Choroid plexus epithelial cell (primary cell): ENCODE measurements around the gene BLVRB.
A peak's percentile ranks its signal among the peaks of the same experiment; 100 is the strongest.

Experiments
- DNase-seq: peaks from one replicate; pipeline ENCODE4 v3.0.0-alpha.2; 2010; ENCODE audit warnings: low read depth
- H3K4me3 ChIP-seq: 2 replicates; pipeline ENCODE4 v1.5.1; 2011; ENCODE audit warnings: low read depth, mild to moderate bottlenecking, control low read depth, low read length, moderate library complexity
- TF ChIP-seq, protein P1 (sequence below): conservative IDR thresholded peaks from 2 replicates; pipeline ENCODE4 v1.5.1; 2011; ENCODE audit warnings: low read depth, mild to moderate bottlenecking, control low read depth, inconsistent platforms, low read length, moderate library complexity

Gene BLVRB

DNA sequence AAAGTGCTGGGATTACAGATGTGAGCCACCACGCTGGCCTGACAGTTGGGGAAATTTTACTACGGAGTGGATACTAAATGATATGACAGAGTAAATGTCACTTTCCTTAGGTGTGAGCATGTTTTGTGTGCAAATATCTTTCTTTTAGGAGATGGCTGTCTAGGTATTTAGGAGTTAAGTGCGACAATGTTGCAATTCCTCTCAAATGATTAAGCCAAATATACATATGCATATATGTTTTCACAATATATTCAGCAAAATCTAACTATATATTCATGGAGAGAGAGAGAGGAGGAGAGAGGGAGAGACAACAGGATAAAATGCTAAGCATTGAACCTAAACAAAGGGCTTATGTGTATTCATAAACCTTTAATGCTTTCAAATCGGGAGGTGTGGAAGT is 16.0 kb downstream of the BLVRB start:
- TF ChIP-seq, protein P1, sequence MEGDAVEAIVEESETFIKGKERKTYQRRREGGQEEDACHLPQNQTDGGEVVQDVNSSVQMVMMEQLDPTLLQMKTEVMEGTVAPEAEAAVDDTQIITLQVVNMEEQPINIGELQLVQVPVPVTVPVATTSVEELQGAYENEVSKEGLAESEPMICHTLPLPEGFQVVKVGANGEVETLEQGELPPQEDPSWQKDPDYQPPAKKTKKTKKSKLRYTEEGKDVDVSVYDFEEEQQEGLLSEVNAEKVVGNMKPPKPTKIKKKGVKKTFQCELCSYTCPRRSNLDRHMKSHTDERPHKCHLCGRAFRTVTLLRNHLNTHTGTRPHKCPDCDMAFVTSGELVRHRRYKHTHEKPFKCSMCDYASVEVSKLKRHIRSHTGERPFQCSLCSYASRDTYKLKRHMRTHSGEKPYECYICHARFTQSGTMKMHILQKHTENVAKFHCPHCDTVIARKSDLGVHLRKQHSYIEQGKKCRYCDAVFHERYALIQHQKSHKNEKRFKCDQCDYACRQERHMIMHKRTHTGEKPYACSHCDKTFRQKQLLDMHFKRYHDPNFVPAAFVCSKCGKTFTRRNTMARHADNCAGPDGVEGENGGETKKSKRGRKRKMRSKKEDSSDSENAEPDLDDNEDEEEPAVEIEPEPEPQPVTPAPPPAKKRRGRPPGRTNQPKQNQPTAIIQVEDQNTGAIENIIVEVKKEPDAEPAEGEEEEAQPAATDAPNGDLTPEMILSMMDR: no peak
- H3K4me3 ChIP-seq: no peak overlapping the region
- DNase-seq: no peak

DNA sequence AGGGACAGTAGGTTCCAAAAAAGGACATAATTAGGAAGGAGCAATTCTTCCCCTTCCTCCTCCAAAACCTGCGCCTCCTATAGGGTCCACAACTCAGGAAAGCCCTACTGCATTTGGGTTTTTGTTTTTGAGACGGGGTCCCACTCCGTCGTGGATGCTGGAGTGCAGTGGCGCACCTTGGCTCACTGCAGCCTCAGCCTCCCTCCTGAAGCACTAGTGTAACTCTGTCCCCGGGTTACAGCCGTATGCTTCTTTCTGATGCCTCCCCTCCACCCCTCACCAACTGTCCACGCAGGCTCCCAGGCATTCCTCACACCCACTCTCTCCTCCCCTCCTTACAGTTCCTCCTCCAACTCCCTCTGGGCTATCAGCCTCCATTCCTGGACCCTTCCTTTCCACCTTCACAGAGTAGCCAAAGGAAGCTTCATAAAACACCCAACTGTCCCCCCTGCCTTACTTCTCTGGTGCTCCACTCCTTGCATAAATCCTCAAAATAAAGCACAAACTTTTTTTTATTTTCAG is 19.2 kb downstream of the BLVRB start:
- no peak overlapping the region for H3K4me3 ChIP-seq
- TF ChIP-seq, protein P1: no peak
- DNase-seq: no peak

GRCh38 chr19:40445780-40446262 is 19.7 kb downstream of the BLVRB start:
- TF ChIP-seq, protein P1: no peak
- no peak overlapping the region for H3K4me3 ChIP-seq
- peak; percentile 24 for DNase-seq

DNA sequence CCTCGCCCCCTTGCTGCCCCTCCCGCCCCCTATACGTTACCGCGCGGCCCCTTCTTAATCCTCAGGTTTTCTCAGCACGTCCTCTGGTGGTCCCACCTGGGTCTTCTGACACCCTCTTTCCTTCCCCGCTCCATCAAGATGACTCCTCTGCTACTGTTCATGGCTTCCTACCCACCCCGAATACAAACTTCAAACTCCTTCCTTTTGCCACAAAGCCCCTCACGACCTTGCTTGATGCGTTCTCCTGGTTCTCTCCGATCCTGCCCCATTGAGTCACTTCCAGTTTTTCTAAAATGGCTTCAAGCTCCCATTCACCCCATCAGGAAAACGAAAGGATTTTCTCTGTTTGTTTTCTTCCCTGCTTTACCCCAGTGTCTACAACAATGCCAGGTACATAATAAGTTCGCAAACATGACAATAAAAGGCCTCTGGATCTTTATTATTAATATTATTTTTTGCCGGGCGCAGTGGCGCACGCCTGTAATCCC is 20.7 kb downstream of the BLVRB start:
- DNase-seq: no peak
- TF ChIP-seq, protein P1: peak; percentile 47
- H3K4me3 ChIP-seq: peak overlapping the region; percentile 69

GRCh38 chr19:40444000-40444824 is 21.3 kb downstream of the BLVRB start, which contains the start of gene SERTAD3:
SERTAD3 (minus strand) TSS chr19:40444335; CDS start chr19:40442080, 2,255 bp downstream.
- peak within 1 kb of the TSS; percentile 69 for H3K4me3 ChIP-seq
- peak; percentile 96 for DNase-seq
- TF ChIP-seq, protein P1: no peak

- H3K4me3 ChIP-seq: peak overlapping the region; percentile 69
- peak; percentile 100 for DNase-seq
- TF ChIP-seq, protein P1: no peak
Measured at GRCh38 chr19:40443131-40443999, 22.2 kb downstream of the BLVRB start.
